H1 (cell line): ENCODE data around the gene ELMO3. TPM values are rescaled to one million over a fixed set of nuclear protein-coding genes. Genes with fewer than 3 reads are reported as not detected.
A peak's percentile ranks its signal among the peaks of the same experiment; 100 is the strongest.

Experiments
- CTCF ChIA-PET: fragments of 300-600 bp; sonication (Branson Sonifier 250); formaldehyde crosslinking; loops from one replicate; lab custom pipeline; 2021; ENCODE audit not compliant: partially characterized antibody; lab: Charles Lee
- POLR2A ChIA-PET: fragments of 300-600 bp; sonication (Branson Sonifier 250); formaldehyde crosslinking; loops from one replicate; lab custom pipeline; 2021; ENCODE audit warnings: inconsistent platforms; ENCODE audit not compliant: partially characterized antibody; lab: Charles Lee
- DNase-seq, 2 experiments: peaks; one replicate each; pipeline versions ENCODE4 v3.0.0 to v3.0.0-alpha.2; 2010 to 2022; ENCODE audit warnings: low spot score in 2 of 2, low read depth in 1 of 2, mixed read lengths in 1 of 2
- FAIRE-seq: peaks from 2 replicates; lab custom pipeline; 2011; peaks lifted over from hg19 to GRCh38; lab: Jason Lieb, UNC
- H2AFZ ChIP-seq: 2 replicates; pipeline ENCODE4 v1.8.1; 2012; ENCODE audit warnings: low read length, inconsistent platforms
- H2AK5ac ChIP-seq: 2 replicates; pipeline ENCODE4 v1.6.1; 2013; ENCODE audit warnings: low read depth, low read length
- H2BK120ac ChIP-seq: replicated peaks from 2 replicates; pipeline ENCODE3; 2013; ENCODE audit warnings: low read depth, low read length, inconsistent platforms
- H2BK12ac ChIP-seq: 2 replicates; pipeline ENCODE4 v1.6.1; 2013; ENCODE audit warnings: low read depth, low read length
- H2BK15ac ChIP-seq: 2 replicates; pipeline ENCODE4 v1.6.1; 2013; ENCODE audit warnings: low read length
- H2BK20ac ChIP-seq: 2 replicates; pipeline ENCODE4 v1.6.1; 2013; ENCODE audit warnings: low read length
- H2BK5ac ChIP-seq: 2 replicates; pipeline ENCODE4 v1.6.1; 2013; ENCODE audit warnings: low read depth, low read length
- H3K14ac ChIP-seq: 2 replicates; pipeline ENCODE4 v1.6.1; 2013; ENCODE audit warnings: inconsistent platforms; ENCODE audit not compliant: insufficient read length
- H3K18ac ChIP-seq: 2 replicates; pipeline ENCODE4 v1.6.1; 2013; ENCODE audit warnings: low read length; ENCODE audit errors: extremely low read depth
- H3K23ac ChIP-seq: 2 replicates; pipeline ENCODE4 v1.6.1; 2013; ENCODE audit warnings: inconsistent platforms; ENCODE audit not compliant: insufficient read length
- H3K23me2 ChIP-seq: 2 replicates; pipeline ENCODE4 v1.6.1; 2013; ENCODE audit warnings: low read depth, low read length
- H3K27ac ChIP-seq: 2 replicates; pipeline ENCODE4 v1.6.1; 2011; ENCODE audit warnings: low read depth, low read length, inconsistent platforms
- H3K27me3 ChIP-seq, 4 experiments: replicated peaks in 1 of 4; 1 replicate in 1 of 4; 2 replicates in 3 of 4; pipeline versions ENCODE4 v1.6.1 to v1.8.1; 2011 to 2013; ENCODE audit warnings: low read length in 3 of 4, mild to moderate bottlenecking in 3 of 4, inconsistent platforms in 2 of 4, mixed read lengths in 2 of 4, moderate library complexity in 1 of 4; ENCODE audit not compliant: control insufficient read depth in 3 of 4, insufficient read depth in 3 of 4; ENCODE audit errors: extremely low read depth in 1 of 4
- H3K36me3 ChIP-seq, 4 experiments: 2 replicates each; pipeline versions ENCODE4 v1.6.1 to v1.8.1; 2011 to 2013; ENCODE audit warnings: mild to moderate bottlenecking in 4 of 4, low read length in 3 of 4, moderate library complexity in 2 of 4, control low read depth in 1 of 4, inconsistent platforms in 1 of 4; ENCODE audit not compliant: insufficient read depth in 4 of 4, control insufficient read depth in 2 of 4
- H3K4ac ChIP-seq: replicated peaks from 2 replicates; pipeline ENCODE3; 2013; ENCODE audit warnings: low read length, low read depth, mixed read lengths, inconsistent platforms; ENCODE audit not compliant: insufficient read length
- H3K4me1 ChIP-seq, 4 experiments: replicated peaks in 1 of 4; 1 replicate in 1 of 4; 2 replicates in 3 of 4; pipeline versions ENCODE4 v1.6.1 to v1.8.1; 2011 to 2013; ENCODE audit warnings: low read length in 3 of 4, inconsistent platforms in 2 of 4, mixed read lengths in 1 of 4; ENCODE audit not compliant: insufficient read depth in 4 of 4, control insufficient read depth in 3 of 4
- H3K4me2 ChIP-seq, 2 experiments: 2 replicates each; pipeline versions ENCODE4 v1.6.1 to v1.8.1; 2011 to 2013; ENCODE audit warnings: low read depth in 2 of 2, low read length in 2 of 2, control low read depth in 1 of 2, inconsistent platforms in 1 of 2, mild to moderate bottlenecking in 1 of 2; ENCODE audit not compliant: insufficient read depth in 1 of 2
- H3K4me3 ChIP-seq, 4 experiments: fragments of 200-600, 300-600 bp in 1 of 4; sonication (generic), shearing (Covaris generic), sonication (Bioruptor Twin) in 1 of 4; 2 replicates each; pipeline versions ENCODE4 v1.5.1 to v1.8.1; 2011 to 2016; ENCODE audit warnings: low read length in 4 of 4, low read depth in 3 of 4, control low read depth in 2 of 4, inconsistent platforms in 2 of 4, mild to moderate bottlenecking in 2 of 4, mixed read lengths in 1 of 4, moderate library complexity in 1 of 4; ENCODE audit not compliant: insufficient read depth in 2 of 4; ENCODE audit errors: extremely low read depth in 1 of 4
- H3K56ac ChIP-seq: replicated peaks from 2 replicates; pipeline ENCODE3; 2013; ENCODE audit warnings: low read depth, mild to moderate bottlenecking, mixed read lengths, low read length, inconsistent platforms; ENCODE audit not compliant: insufficient read length
- H3K79me1 ChIP-seq: 2 replicates; pipeline ENCODE4 v1.6.1; 2013; ENCODE audit warnings: low read depth, low read length, control low read depth
- H3K79me2 ChIP-seq, 2 experiments: 2 replicates each; pipeline versions ENCODE4 v1.6.1 to v1.8.1; 2012 to 2013; ENCODE audit warnings: low read length in 2 of 2, mild to moderate bottlenecking in 2 of 2, inconsistent platforms in 1 of 2; ENCODE audit not compliant: insufficient read depth in 2 of 2, control insufficient read depth in 1 of 2
- H3K9ac ChIP-seq, 4 experiments: replicated peaks in 1 of 4; 1 replicate in 1 of 4; 2 replicates in 3 of 4; pipeline versions ENCODE4 v1.6.1 to v1.8.1; 2011 to 2013; ENCODE audit warnings: low read depth in 3 of 4, low read length in 3 of 4, control low read depth in 2 of 4, mild to moderate bottlenecking in 2 of 4, moderate library complexity in 2 of 4, inconsistent platforms in 1 of 4; ENCODE audit errors: extremely low read depth in 1 of 4
- H3K9me3 ChIP-seq, 2 experiments: 2 replicates each; pipeline versions ENCODE4 v1.6.1 to v1.8.1; 2012 to 2013; ENCODE audit warnings: mild to moderate bottlenecking in 2 of 2, moderate library complexity in 2 of 2, control low read depth in 1 of 2, inconsistent platforms in 1 of 2, low read depth in 1 of 2, low read length in 1 of 2, mixed read lengths in 1 of 2; ENCODE audit not compliant: insufficient read depth in 2 of 2
- H4K20me1 ChIP-seq, 2 experiments: replicated peaks in 1 of 2; 2 replicates each; pipeline versions ENCODE3 to v1.8.1; 2011 to 2013; ENCODE audit warnings: inconsistent platforms in 2 of 2, low read length in 2 of 2, mild to moderate bottlenecking in 1 of 2; ENCODE audit not compliant: insufficient read depth in 2 of 2, control insufficient read depth in 1 of 2
- H4K5ac ChIP-seq: 2 replicates; pipeline ENCODE4 v1.6.1; 2013; ENCODE audit warnings: low read length, low read depth, mixed read lengths, inconsistent platforms; ENCODE audit not compliant: insufficient read length
- H4K8ac ChIP-seq: 2 replicates; pipeline ENCODE4 v1.8.0; 2013; ENCODE audit warnings: mild to moderate bottlenecking, moderate library complexity, low read length, inconsistent platforms; ENCODE audit not compliant: insufficient read depth; ENCODE audit errors: extremely low read depth
- H4K91ac ChIP-seq: replicated peaks from 2 replicates; pipeline ENCODE3; 2013; ENCODE audit warnings: low read length, mixed read lengths, inconsistent platforms; ENCODE audit not compliant: insufficient read length
- CTCF ChIP-seq, 3 experiments: IDR thresholded peaks; 1 replicate in 2 of 3; 2 replicates in 1 of 3; pipeline versions ENCODE4 v1.5.1 to v1.6.1; 2011; ENCODE audit warnings: low read length in 3 of 3, mild to moderate bottlenecking in 3 of 3, inconsistent platforms in 2 of 3, low read depth in 1 of 3, moderate library complexity in 1 of 3; ENCODE audit not compliant: insufficient read depth in 1 of 3; ENCODE audit errors: control extremely low read depth in 1 of 3
- E2F6 ChIP-seq: IDR thresholded peaks from 2 replicates; pipeline ENCODE4 v1.6.1; 2012; ENCODE audit warnings: inconsistent platforms
- GTF2F1 ChIP-seq: IDR thresholded peaks from 2 replicates; pipeline ENCODE4 v1.6.1; 2012; ENCODE audit warnings: low read depth, low read length, improper control_type of control experiment, borderline replicate concordance
- SP4 ChIP-seq: IDR thresholded peaks from 2 replicates; pipeline ENCODE4 v1.6.1; 2012; ENCODE audit warnings: low read length, inconsistent platforms
- TEAD4 ChIP-seq: IDR thresholded peaks from 2 replicates; pipeline ENCODE4 v1.6.1; 2012; ENCODE audit warnings: low read depth, low read length, inconsistent platforms, mixed read lengths
- WGBS, 2 experiments: shearing (Covaris generic) in 1 of 2; methylation state at CpG; one replicate each; pipeline versions ENCODE4 v1.1.6 to v1.1.7; 2013 to 2015; ENCODE audit warnings: low lambda C conversion rate in 2 of 2, mixed read lengths in 2 of 2, inconsistent platforms in 1 of 2, low coverage in 1 of 2, missing lambda C conversion rate in 1 of 2; ENCODE audit not compliant: insufficient replicate concordance in 2 of 2, insufficient coverage in 1 of 2, insufficient read length in 1 of 2; ENCODE audit errors: extremely low coverage in 1 of 2, missing lambda C conversion rate in 1 of 2; 5-methylcytosine and 5-hydroxymethylcytosine counted together
- long read RNA-seq, 2 experiments: library from RNA in 1 of 2; library from capped mRNA in 1 of 2; stranded (forward); transcript quantifications; one replicate each; pipeline ENCODE4 v2.0.0, GENCODE V29; 2021; ENCODE audit warnings: inconsistent platforms in 1 of 2
- polyA minus RNA-seq, 3 experiments: library from RNA; depleted of rRNA, polyadenylated mRNA; stranded (reverse); fragments of >200 nt; gene quantifications; 1 replicate in 2 of 3; 2 replicates in 1 of 3; pipeline ENCODE4 v1.2.3, GENCODE V29; 2011
- polyA plus RNA-seq, 7 experiments: library from polyadenylated mRNA; depleted of rRNA in 3 of 7; stranded (reverse) in 5 of 7; unstranded in 2 of 7; fragments of >200 nt in 5 of 7; fragments of 200-250 nt in 2 of 7; gene quantifications; 1 replicate in 5 of 7; 2 replicates in 1 of 7; 4 replicates in 1 of 7; pipeline versions ENCODE4 v1.2.1 to v1.2.3, GENCODE V29; 2011 to 2013; ENCODE audit warnings: missing spikeins in 2 of 7, mixed read lengths in 2 of 7
- total RNA-seq: library from RNA; stranded (reverse); fragmentation: NEBNext Ultra II Directional; extraction: Animal tissue kit (Norgen Biotek cat#: 25700); gene quantifications from 2 replicates; pipeline ENCODE4 v1.2.1, GENCODE V29; 2021

ELMO3 gene
- total RNA-seq (9.2 and 9.6 TPM in 2 replicates), polyA plus RNA-seq (2011; rRNA removed) (10.9 and 14.4 TPM in 2 replicates), polyA minus RNA-seq (2011; rRNA and poly(A)+ RNA removed) (4.5 and 7.0 TPM in 2 replicates)
- polyA plus RNA-seq (2011; cell fraction: cytosol; rRNA removed) = 15.4 TPM
- polyA plus RNA-seq (2011; cell fraction: nucleus; rRNA removed) = 40.6 TPM
- 6.7 to 11.8 TPM (median 10.8 TPM) in 4 replicates for polyA plus RNA-seq (2012, experiment 1 of 2)
- polyA plus RNA-seq (2012, experiment 2 of 2) = 9.1 TPM
- polyA plus RNA-seq (2013, experiment 1 of 2) = 5.2 TPM
- 5.0 TPM for polyA plus RNA-seq (2013, experiment 2 of 2)
- polyA minus RNA-seq (2011; cell fraction: cytosol; rRNA and poly(A)+ RNA removed) = 5.1 TPM
- 6.0 TPM for polyA minus RNA-seq (2011; cell fraction: nucleus; rRNA and poly(A)+ RNA removed)
- long read RNA-seq, experiment 1, partial matches to known transcripts = 1 of 4 reads
- long read RNA-seq, experiment 1, other reads (novel, unspliced or antisense) = 2 of 4 reads
- long read RNA-seq, experiment 2, partial matches to known transcripts = 0 of 1 reads
- long read RNA-seq, experiment 2, other reads (novel, unspliced or antisense) = 0 of 1 reads

- Histone ChIP-seq H2BK20ac (no peak within 1 kb of the TSS), H3K4ac (no peak within 1 kb of the TSS), H4K8ac (peak within 1 kb of the TSS; percentile 89), H3K27ac (no peak within 1 kb of the TSS), H4K20me1 (peaks cover 1 to 17% of the 10 kb centered on the region in 2 experiments), H3K56ac (peak within 1 kb of the TSS; percentile 56), H3K79me1 (no peaks in the 10 kb centered on the region), H2AK5ac (no peak within 1 kb of the TSS), H3K36me3 (peaks cover 18 to 38% (median 34%) of the 10 kb centered on the region in 4 experiments), H2BK12ac (no peak within 1 kb of the TSS; the same call in 1 of the 2 replicates), H3K18ac (peak within 1 kb of the TSS; percentile 83), H3K79me2 (no peaks in the 10 kb centered on the region), H2BK15ac (no peak within 1 kb of the TSS), H3K23me2 (peaks cover 6% of the 10 kb centered on the region; the same call in 1 of the 2 replicates), H2BK5ac (peak within 1 kb of the TSS; percentile 91; the same call in 1 of the 2 replicates), H3K4me3 (peak within 1 kb of the TSS; percentile 40 to 75 (median 63)), H3K27me3 (no peaks in the 10 kb centered on the region), H4K5ac (peak within 1 kb of the TSS; percentile 67), H2AFZ (peak within 1 kb of the TSS; percentile 91; the same call in 1 of the 2 replicates), H4K91ac (peak within 1 kb of the TSS; percentile 93), H3K4me1 (peaks cover 0 to 12% (median 8%) of the 10 kb centered on the region in 4 experiments; a peak in 4 of 7 replicates), H3K14ac (no peak within 1 kb of the TSS), H2BK120ac (no peak within 1 kb of the TSS), H3K23ac (no peak within 1 kb of the TSS), H3K4me2 (peak within 1 kb of the TSS; percentile 61 to 99), H3K9me3 (no peaks in the 10 kb centered on the region), H3K9ac (peak within 1 kb of the TSS in 2 of 4 experiments; percentile 31 to 44; a peak in 3 of 7 replicates)
- 2% methylated on average over 19 of the region's 61 CpGs; no CpG with 5 or more reads in 1 of the 2 experiments for WGBS, 2 experiments
- ChIA-PET POLR2A (interaction anchor here (0.6 to 2.2 kb wide), 14 partner anchors 9 to 65 kb away, joined by 3 to 12 read pairs (median 3); partner anchors contain the start of genes EXOC3L1, FHOD1, MATCAP1 and NOL3), CTCF (interaction anchor here (0.6 to 8.7 kb wide), 27 partner anchors 12 to 248 kb away, joined by 3 to 111 read pairs (median 5); partner anchors contain the start of genes EXOC3L1, MATCAP1, NOL3 and TMEM208)
- DNase-seq (peak in 1 of 2 experiments; percentile 85), FAIRE-seq (no peak)
- TF ChIP-seq GTF2F1 (no peak), CTCF (IDR thresholded peaks at IDR 0.05; ENCODE audit: control extremely low read depth in 1 of 3, insufficient read depth in 1 of 3, low read depth in 1 of 3, low read length in 3 of 3) (peak; percentile 88 to 94 (median 89)), TEAD4 (no peak), E2F6 (peak; percentile 89), SP4 (no peak)
These were observed at the start of gene ELMO3 for GRCh38 chr16:67199011-67199807. TSS of gene ELMO3 (plus strand) at chr16:67199131. CDS start at chr16:67199327, 196 bp downstream.
